Activated naive CD4-positive, alpha-beta T cell (primary cell): ENCODE data around the gene ATP2A1.
"Not testable (repeated sequence)": the region's sequence is repeated elsewhere in the genome, so short reads cannot be mapped to it uniquely, and the experiment has no call there.

ENCODE experiments used
- DNase-seq, 4 experiments: peaks; one replicate each; lab custom pipeline; 2025; lab: John Stamatoyannopoulos, UW

ATP2A1 gene

DNA sequence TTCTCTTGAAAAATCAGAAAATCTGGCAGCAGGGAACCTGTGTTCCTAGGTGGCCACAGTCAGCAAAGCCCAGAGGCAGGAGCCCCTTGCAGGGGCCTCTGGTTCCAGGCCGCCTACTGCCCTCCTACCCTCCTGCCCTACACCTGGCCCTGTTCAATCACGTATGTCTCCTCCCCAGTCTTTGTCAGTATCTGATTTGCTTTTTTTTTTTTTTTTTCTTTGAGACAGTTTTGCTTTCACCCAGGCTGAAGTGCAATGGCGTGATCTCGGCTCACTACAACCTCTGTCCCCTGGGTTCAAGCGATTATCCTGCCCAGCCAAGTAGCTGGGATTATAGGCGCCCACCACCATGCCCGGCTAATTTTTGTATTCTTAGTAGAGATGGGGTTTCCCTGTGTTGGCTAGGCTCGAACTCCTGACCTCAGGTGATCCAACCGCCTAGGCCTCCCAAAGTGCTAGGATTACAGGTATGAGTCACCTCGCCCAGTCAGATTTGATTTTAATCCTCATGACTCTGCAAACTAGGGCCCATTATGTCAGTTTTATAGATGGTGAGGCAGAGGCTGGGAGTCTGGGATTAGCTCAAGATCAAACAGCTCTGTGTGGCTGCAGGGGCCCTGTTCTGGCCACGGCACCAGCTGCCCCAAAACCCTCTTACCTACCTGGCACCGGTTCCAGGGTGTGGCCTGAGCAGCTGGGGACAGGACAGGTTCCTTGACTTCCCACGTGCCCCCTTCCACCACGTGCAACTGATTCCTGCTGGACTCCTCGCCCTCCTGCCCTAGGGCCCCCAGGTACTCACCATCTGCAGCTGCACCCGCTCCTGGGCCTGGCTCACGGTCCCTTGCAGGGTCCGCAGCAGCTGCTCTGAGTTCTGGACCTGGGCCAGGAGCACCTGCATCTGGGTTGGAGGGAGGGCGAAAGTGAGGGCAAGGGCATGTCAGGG lies 32.1 kb downstream of the ATP2A1 start:
- no peak for DNase-seq

DNA sequence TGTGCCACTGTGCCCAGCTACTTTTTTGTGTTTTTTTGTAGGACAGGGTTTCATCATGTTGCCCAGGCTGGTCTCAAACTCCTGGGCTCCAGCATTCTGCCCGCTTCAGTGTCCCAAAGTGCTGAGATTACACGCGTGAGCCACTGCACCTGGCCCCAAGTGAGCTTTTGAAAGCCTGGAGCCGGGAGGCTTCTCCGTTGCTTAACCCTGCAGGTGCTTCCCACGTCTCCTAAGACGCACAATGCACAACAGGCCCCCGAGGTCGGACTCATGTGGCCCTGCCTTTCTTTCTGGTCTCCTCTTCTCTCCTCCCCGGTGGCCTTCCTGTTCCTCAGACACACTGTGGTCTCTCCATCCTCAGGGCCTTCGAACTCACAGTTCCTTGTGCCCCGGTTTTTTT lies 34.3 kb downstream of the ATP2A1 start:
- no peak for DNase-seq

DNA sequence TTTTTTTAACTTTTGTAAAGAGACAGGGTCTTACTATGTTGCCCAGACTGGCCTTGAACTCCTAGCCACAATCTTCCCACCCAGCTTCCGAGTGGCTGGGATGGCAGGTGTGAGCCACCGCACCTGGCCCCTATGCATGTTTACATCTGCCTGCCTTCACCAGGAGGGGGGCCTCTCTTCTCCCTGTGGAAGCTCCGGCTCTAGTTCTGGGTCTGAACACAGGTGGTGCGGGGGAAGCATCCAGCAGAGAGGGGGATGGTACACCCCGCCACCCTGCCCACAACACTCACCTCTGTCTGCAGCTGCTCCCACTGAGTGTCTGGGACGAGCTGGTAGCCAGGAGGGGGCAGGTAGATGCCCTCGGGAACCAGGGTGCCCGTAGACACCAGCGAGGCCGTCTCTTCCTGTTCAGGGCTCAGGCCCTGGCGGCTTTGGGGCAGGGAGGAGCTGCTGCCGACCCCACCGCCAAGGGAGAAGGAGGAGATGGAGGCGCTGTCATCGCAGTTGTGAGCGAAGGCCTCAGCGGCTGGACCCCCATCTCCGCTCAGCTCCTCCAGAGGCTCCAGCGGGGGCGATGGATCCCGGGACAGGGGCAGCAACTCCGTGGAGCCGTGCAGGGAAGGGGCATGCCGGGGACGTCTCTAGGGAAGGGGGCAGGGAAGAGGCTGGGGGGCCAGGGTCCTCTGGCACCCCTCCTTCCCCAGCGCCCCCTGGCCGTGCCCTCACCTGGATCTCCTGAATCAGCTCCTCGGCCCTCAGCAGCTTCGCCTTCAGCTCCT lies 35.8 kb downstream of the ATP2A1 start:
- no peak for DNase-seq

DNA sequence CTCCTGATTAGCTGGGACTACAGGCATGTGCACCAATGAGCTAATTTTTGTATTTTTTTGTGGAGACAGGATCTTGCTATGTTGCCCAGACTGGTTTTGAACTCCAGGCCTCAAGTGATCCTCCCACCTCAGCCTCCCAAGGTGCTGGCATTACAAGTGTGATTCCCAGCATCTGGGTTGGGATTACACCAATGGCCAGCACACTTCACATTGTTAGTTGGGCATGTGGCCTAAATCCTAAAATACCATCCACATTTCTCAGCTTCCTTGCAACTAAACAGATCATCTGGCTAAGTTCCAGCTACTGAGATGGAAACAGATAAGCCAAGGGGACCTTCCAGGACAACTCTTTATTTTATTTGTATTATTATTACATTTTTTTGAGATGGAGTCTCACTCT lies 36.9 kb downstream of the ATP2A1 start:
- DNase-seq: no peak

DNA sequence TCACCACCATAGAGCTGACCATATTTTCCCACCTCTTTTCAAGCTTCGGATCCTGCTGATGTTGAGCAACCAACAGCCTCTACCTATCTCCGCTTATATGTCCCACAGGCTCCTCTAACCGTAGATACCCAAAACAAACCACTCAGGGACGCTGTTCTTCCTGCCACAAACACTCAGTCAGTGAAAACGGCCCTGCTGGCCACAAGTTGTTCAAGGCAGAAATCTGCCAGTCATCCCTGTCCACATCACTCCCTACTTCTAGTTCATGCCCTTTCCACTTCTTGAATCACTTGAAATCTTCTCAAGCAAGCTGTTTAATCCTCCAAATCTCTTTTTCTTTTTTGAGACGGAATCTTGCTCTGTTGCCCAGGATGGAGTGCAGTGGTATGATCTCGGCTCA lies 38.8 kb downstream of the ATP2A1 start:
- no peak for DNase-seq

DNA sequence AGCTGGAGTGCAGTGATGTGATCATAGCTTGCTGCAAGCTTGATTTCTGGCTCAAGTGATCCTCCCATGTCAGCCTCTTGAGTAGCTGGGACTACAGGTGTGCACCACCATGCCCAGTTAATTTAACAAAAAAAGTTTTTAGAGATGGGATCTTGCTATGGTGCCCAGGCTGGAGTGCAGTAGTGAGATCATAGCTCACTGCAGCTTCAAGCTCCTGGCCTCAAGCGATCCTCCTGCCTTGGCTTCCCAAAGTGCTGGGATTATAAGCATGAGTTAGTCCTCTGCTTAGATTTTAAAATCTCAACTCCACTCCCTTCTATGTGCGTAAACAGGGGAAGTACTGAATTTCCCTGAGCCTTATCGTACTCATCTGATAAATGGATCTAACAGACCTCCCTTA lies 40.4 kb downstream of the ATP2A1 start:
- no peak for DNase-seq

DNA sequence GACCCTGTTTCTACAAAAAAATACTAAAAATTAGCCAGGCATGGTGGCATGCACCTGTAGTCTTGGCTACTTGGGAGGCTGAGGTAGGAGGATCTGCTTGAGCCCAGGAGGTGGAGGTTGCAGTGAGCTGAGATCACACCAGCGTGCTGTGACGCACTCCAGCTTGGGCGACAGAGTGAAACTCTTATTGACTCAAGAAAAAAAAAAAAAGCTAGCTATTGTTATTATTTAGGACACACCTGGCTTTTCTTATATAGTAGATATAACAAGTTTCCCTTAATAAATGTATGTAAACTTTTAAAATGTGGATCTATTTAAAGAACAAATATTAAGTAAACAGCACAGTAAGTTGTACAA lies 44.9 kb downstream of the ATP2A1 start:
- DNase-seq: no peak

DNA sequence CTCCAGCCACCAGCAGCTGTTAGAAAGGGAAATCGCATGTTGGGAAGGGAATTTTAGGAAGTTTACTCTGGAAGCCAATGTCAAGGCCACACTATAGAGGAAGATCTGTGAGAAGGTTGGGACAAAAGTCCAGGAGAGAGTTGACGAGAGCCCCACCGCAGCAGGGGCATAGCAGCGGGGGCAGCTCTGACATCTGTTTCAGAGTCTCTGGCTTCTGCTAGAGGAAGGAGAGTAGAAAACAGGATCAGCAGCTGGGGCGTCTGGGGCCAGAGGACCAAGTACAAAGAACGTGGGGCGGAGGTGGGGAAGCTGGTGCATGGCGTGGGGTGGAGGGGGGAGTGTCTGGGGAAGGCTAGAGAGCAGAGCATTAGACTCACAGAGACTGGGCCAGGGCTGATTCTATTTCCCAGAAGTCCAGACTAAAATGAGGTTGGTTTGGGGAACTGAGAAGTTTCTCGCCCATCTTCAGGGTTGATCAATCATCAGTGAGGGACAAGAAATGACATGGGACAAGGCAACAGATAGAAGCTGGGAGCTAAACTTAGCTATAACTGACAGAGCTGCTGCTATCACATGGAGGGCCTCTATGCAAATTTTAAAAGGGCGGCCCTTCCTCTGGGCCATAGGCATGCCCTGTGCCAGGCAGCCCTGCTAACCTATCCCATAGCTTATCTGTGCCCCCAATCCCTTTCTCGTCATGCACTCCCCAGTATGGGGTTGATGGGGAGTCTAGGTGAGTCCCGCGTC lies 45.5 kb downstream of the ATP2A1 start:
- DNase-seq: no peak

DNA sequence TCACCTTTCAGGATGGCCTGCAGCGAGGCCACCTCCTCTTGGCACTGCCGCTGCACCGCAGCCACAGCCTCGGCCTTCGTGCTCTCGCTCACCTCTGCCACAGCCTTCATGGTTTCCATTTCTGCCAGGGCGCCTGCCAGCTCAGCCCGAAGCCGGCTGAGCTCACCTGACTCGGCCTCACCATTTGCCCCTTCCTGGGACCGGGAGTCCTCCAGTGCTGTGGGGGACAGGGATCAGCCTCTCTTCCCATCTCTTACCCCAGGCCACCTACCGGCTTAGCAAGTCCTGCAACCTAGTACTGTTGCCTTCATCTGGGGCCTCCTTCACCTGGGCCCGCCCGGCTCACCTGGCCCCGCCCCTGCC lies 46.1 kb downstream of the ATP2A1 start:
- no peak for DNase-seq

DNA sequence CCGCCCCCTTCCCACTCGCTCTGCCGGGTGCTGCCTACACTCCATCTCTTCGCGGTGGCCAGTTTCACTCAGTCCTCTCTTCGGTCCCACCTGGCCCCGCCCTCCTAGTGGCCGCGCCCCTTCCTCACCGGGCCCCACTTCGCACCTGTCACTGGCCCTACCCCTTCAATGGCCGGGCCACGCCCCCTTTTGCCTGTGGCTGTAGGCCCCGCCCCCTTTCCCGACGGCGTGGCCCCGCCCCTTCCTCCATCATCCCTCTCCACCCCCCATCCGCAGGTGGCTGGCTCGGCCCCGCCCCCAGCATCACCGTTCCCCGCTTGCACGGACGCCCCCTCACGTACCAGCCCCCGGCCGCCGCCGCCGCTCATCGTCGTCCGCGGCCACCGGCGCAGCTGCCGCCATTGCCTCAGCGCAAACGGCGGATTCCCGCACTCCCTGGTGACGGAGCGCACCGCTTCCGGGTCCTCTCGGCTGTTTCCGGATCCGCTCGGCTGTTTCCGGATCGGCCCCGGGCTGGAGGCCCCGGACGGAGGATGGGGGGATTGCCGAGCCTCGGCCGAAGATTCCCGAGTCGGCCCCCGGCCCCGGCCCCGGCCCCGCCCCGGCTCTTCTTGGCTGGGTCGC lies 46.6 kb downstream of the ATP2A1 start, which contains the start of gene RABEP2:
RABEP2 (minus strand) TSS at position 477 of the 624 bp plus-strand sequence; CDS start at position 402, 75 bp downstream.
- peak; percentile 95 to 99 (median 96) for DNase-seq

DNA sequence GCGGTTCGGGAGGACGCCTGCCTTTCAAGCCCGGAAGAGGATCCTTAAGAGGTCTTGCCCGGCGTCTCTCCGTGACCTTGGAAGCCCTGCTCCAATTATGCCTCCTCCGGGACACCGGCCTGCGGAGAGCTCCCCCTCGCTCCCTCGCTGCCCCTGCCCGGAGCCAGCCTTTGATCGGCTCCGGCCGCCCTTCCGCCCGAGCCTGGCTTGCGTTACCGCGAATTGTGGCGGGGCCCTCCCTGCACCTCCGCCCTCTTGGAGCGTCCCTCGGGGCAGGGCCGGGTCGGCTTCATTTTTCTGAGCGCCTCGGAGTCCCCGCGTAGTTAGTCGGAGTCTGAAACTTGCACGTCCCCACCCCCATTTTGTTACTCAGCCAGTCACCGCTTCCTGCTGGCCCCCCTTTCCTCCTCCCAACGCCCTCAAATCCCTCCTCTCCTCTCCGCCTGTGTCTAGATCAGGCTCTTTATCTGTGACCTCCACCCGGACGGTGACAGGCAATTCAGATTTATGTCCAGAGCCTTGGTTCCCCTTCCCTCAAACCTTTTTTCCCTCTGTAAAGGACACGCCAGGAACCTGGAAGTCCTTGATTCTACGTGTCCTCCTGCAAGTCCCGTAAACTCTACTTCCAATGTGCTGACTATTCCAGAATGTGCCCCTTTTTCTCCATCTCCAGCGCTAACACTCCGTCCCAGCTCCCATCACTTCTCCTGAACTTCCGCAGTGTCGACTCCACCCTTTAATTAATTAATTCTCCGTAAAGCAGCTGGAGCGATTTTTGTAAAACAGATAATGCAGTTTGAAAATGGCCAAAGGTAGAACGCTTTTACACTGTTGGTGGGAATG lies 47.3 kb downstream of the ATP2A1 start:
- DNase-seq: peak; percentile 68 to 76 (median 73)

DNA sequence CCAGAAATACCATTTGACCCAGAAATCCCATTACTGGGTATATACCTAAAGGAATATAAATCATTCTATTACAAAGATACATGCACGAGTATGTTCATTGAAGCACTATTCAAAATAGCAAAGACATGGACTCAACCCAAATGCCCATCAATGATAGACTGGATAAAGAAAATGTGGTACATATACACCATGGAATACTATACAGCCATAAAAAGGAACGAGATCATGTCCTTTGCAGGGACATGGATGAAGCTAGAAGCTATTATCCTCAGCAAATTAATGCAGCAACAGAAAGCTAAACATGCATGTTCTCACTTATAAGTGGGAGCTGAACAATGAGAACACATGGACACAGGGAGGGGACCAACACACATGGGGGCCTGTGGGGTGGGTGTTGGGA lies 48.0 kb downstream of the ATP2A1 start:
- not testable (repeated sequence) for DNase-seq

DNA sequence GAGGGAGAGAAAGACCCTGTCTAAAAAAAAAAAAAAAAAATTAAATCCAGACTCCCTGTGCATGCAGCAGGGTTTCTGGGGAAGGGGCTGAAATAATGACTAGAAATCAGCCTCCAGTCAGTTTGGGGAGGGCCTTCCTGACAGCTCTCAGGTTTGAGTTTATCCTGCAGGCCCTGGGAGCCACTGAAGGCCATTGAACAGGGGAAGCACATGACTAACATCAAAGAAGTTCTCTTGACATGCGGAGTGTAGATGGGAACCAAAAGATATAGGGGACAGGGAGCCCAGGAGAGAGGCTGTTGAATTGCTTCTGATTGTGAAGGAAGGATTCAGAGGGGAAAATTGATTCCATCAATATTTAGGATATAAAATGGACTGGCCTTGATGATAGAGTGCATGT lies 49.5 kb downstream of the ATP2A1 start:
- DNase-seq: no peak

DNA sequence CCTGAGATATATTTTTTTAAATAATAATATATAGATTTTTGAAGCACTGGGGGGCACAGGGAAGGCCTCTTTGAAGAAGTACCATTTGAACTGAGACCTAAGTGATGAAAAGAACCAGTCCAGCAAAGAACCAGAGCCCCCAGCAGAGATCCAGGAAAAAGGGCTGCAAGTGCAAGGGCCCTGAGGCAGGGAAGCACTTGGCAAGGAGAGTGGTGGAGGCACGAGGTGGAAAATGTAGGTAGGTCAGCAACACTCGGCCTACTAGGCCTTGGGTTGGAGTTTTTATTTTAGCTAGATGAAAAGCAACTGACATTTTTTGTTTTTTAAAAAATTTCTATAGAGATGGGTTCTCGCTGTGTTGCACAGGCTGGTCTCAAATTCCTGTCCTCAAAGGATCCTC lies 51.9 kb downstream of the ATP2A1 start:
- no peak for DNase-seq

DNA sequence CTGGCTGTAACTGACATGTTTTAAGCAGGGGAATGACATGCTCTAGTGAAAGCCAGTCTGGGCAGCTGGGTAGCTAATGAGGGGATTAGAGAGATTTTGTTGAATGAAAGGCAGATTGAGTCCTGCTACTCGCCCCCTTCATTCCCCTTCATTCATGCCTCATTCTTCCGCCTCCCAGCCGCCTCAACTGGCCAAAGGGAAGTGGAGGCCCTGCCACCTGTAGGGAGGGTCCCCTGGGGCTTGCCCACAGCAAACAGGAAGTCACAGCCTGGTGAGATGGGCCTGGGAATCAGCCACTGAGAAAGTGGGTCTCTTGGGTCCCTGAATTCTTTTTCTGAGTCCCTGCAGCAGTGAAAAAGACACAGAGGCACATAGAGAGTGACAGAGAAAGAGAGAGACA lies 52.4 kb downstream of the ATP2A1 start:
- DNase-seq: no peak

DNA sequence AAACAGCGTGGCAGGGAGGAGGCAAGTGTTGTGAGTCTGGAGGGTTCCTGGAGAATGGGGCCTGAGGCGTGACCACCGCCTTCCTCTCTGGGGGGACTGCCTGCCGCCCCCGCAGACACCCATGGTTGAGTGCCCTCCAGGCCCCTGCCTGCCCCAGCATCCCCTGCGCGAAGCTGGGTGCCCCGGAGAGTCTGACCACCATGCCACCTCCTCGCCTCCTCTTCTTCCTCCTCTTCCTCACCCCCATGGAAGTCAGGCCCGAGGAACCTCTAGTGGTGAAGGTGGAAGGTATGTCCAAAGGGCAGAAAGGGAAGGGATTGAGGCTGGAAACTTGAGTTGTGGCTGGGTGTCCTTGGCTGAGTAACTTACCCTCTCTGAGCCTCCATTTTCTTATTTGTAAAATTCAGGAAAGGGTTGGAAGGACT lies 53.5 kb downstream of the ATP2A1 start, which contains the start of gene CD19:
CD19 (plus strand) TSS at position 171 of the 425 bp plus-strand sequence; CDS start at position 201, 30 bp downstream.
- DNase-seq: no peak

DNA sequence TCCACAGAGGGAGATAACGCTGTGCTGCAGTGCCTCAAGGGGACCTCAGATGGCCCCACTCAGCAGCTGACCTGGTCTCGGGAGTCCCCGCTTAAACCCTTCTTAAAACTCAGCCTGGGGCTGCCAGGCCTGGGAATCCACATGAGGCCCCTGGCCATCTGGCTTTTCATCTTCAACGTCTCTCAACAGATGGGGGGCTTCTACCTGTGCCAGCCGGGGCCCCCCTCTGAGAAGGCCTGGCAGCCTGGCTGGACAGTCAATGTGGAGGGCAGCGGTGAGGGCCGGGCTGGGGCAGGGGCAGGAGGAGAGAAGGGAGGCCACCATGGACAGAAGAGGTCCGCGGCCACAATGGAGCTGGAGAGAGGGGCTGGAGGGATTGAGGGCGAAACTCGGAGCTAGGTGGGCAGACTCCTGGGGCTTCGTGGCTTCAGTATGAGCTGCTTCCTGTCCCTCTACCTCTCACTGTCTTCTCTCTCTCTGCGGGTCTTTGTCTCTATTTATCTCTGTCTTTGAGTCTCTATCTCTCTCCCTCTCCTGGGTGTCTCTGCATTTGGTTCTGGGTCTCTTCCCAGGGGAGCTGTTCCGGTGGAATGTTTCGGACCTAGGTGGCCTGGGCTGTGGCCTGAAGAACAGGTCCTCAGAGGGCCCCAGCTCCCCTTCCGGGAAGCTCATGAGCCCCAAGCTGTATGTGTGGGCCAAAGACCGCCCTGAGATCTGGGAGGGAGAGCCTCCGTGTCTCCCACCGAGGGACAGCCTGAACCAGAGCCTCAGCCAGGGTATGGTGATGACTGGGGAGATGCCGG lies 54.3 kb downstream of the ATP2A1 start:
- no peak for DNase-seq

DNA sequence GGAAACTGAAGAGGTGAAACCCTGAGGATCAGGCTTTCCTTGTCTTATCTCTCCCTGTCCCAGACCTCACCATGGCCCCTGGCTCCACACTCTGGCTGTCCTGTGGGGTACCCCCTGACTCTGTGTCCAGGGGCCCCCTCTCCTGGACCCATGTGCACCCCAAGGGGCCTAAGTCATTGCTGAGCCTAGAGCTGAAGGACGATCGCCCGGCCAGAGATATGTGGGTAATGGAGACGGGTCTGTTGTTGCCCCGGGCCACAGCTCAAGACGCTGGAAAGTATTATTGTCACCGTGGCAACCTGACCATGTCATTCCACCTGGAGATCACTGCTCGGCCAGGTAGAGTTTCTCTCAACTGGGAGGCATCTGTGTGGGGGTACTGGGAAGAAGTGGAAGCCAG lies 54.9 kb downstream of the ATP2A1 start:
- no peak for DNase-seq

DNA sequence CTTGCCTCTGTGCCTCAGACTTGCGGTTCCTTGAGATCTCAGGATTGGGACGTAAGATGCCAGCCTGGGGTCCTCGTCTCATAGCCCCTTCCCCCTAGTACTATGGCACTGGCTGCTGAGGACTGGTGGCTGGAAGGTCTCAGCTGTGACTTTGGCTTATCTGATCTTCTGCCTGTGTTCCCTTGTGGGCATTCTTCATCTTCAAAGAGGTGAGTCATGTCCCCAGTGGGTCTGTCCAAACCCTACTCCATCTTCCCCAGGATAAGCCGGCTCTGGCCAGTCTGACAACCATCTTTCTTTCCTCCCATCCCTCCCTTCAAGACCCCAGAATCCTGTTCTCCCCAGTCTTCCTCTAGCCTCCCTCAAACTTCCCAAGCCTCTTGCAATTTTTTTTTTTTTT lies 57.1 kb downstream of the ATP2A1 start:
- no peak for DNase-seq
